GM21717 (cell line): ENCODE measurements around the gene GPC3.
"Not testable (repeated sequence)": the region's sequence is repeated elsewhere in the genome, so short reads cannot be mapped to it uniquely, and the experiment has no call there.

Experiments used
- ATAC-seq: cut with Tn5 transposase; IDR thresholded peaks from one replicate; pipeline ENCODE4 v1.9.1; 2021; ENCODE audit warnings: mild to moderate bottlenecking, moderate library complexity; ENCODE audit not compliant: unreplicated experiment

GPC3 gene

DNA sequence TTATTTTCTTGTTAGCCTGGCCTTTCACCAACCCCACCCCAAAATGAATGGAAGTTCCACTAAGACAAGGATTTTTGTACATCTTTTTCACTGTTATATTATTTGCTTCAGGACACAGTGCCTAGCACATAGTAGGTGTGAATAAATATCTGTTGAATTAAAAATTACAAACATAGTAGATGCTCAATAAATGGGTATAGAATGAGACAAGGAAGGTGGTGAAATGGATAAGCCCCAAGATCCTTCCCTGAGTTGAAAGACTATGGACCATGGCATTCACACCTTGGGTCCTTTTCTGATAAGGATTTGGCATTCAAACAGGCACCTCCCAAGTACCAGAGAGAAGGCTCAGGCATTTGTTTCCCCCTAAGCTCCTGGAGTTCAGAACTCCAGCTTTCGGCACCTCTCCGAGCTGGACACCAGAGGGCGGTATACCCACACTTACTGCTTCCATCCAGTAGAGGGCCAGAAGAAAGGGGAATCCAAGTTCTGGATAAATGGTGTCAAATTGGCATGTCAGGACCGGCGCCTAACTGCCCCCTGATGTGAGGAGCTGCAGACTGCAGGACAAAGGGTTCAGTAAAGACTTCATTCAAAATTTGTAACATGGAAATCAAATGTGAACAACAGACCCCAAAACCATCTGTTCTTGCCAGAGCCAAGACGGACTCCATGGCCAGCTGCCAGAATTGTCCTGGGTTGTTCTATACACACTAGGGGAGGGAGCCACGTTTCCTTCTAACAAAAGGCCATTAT lies 193.0 kb downstream of the GPC3 start:
- ATAC-seq, result peak; percentile 93

- no peak for ATAC-seq
These were observed 195.6 kb downstream of the GPC3 start for GRCh38 chrX:133789829-133790228.

- ATAC-seq, result no peak
These were observed 199.0 kb downstream of the GPC3 start for GRCh38 chrX:133786382-133786781.

- peak; percentile 88 for ATAC-seq
These were observed 202.1 kb downstream of the GPC3 start for GRCh38 chrX:133783274-133783673.

DNA sequence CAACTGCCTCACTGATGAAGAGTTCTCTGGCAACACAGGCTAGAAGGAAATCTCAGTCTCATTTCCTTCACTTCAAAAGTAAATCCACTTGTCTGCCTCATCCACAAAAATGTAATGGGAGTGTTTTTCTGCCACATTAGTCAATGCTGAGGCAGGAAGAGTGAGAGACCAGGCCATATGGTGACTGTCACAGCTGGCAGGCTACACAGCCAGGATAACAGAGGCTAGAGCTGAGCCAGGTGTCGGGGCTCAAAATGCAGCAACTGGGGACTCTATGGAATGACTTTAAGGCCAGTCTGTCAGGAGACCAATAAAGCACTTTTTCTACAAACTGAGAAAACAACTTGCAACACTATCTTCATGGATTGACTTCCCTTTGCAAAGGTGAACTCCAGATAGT lies 204.2 kb downstream of the GPC3 start:
- ATAC-seq, result no peak

- ATAC-seq, result no peak
These were observed 209.3 kb downstream of the GPC3 start for GRCh38 chrX:133776072-133776471.

DNA sequence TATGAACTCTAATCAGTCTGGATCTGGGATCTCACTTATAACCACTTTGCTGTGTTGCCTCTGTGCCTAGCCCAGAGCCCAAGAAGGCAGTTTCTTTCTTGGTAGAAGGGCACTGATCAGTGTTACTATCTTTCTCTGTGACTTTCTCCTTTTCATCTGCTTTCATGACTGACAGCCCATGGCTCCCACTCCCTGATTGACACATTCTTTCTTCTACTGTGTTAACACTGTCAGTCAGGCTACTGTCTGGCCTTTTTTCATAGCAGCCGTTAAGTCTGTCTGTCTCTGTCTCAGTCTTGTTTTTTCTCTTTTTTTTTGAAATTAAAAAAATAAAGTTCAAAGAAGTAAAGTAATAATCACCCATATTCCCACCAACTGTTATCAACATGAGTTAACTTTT lies 210.6 kb downstream of the GPC3 start:
- no peak for ATAC-seq

DNA sequence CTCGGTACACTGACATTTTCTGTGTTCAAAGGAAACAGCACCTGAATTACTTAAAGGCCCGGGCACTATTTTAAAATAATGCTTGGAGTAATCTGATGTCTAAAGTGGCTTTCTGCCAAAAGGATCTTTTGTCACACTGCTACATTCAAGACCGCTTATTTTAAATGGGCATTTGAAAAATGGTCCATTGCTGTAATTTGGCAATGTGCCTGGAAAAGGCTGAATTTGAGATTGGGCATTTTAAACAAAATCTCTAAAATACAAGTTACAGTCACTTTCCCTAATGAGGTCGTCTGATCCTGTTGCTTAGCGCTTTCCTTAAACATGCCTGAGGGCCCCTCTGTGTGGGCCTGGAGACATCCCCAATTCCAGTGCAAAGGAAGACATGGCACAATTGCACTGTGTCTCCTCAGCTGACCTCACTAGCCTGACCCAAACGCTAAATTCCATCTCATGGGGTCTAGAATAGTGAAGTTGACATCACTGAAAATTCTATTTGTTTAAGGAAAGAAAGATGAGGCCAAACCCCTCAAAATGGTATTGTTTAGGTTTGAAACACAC lies 214.2 kb downstream of the GPC3 start:
- no peak for ATAC-seq

DNA sequence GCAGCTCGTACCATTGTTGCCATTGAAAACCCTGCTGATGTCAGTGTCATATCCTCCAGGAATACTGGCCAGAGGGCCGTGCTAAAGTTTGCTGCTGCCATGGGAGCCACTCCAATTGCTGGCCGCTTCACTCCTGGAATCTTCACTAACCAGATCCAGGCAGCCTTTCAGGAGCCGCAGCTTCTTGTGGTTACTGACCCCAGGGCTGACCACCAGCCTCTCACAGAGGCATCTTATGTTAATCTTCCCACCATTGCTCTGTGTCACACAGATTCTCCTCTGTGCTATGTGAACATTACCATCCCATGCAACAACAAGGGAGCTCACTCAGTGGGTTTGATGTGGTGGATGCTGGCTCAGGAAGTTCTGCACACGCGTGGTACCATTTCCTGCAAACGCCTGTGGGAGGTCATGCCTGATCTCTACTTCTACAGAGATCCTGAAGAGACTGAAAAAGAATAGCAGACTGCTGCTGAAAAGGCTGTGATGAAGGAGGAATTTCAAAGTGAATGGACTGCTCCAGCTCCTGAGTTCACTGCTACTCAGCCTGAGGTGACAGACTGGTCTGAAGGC lies 222.3 kb downstream of the GPC3 start:
- ATAC-seq, result not testable (repeated sequence)

DNA sequence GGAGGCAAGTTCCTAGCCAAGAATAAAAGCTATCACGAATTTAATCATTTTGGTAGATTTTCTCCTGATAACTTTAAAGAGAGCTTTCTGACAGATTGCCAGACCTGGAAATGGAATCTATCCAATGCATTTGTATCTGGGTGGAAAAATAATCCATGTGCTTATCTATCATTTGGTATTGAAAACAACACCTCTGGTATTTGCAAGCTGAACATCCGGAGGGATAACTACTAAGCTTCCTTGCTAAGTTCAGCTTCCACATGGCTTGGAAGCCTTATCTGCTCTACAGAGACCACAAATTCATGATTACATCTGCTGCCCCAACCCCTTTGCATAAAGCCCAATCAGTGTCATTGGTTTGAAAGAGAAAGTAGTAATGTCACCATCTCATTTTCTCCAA lies 230.7 kb downstream of the GPC3 start:
- no peak for ATAC-seq

GRCh38 chrX:133749951-133750350 lies 235.4 kb downstream of the GPC3 start:
- no peak for ATAC-seq

DNA sequence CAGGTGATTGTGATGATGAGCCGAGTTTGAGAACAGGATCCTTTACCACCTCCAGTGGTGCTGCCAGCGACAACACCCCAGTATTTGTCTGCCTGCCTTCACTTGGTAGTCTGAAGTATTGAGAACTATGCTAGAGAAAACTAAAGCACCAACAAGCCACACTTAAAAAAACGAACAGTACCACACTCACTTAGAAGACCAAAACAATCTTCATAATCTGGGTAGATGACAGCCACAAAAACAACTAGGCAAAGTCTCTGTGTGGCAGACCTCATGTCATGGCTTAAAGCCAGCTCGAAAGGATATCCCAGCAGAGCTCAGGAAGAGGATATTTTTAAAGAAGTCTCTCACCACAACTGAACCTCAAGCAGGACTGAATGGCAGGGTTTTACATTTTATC lies 236.0 kb downstream of the GPC3 start:
- ATAC-seq, result no peak

DNA sequence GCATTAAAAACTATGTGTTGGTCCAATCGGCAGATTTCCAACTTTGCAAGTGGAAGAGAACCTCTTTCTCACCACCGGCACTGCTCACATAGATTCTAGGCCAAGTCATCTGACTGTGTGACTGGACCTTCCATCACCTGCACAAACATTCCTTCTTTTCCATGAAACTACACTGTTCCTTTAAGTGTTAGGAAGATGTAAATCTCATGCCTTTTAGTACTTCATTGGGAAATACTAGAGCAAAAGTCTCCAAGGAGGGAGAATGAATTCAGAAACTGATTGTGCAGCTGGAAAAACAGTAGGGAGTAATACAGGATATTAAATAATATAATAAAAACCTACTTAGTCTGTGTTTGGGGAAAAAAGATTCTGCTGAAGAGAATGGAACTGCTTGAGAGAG lies 238.2 kb downstream of the GPC3 start:
- ATAC-seq, result no peak

DNA sequence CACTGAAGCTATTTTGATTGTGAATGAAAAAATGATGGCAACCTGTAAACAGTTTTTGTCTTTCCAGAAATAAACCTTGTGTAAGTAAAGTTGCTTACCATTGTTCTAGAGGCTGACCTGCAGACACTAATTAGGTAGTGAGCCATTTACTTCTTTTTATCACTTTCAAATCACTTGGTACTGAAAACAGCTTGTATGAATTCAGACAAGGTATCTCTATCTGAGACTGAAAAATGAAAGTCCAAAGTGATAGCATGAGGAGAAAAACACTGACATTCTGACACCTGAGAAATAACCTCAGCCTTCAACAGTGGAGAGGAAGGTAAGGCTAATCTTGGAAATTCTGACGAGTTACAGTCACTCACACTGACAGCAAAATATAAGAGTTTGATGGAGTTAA lies 238.8 kb downstream of the GPC3 start:
- ATAC-seq, result peak; percentile 58

DNA sequence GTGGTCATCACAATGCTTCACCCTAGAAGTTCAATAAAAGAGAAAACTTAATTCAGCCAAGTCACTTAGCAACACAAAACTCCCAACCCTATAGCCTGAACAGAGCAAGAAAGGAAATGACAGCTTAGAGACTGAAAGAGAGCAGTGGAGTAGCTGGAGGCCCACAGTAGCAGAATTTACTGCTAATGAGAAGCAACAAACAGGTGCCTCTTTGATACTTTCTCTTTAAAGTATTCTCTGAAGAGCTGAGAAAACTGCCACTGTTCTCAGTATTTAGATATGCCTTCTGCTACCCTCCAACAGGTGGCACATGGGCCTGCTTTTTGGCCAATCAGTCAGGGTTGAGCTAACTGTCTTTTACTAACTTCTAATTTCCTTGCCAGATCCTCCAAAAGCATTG lies 240.0 kb downstream of the GPC3 start:
- peak; percentile 79 for ATAC-seq

- ATAC-seq, result no peak
These were observed 242.6 kb downstream of the GPC3 start for GRCh38 chrX:133742602-133743305.

- no peak for ATAC-seq
These were observed 244.1 kb downstream of the GPC3 start for GRCh38 chrX:133741303-133741702.

DNA sequence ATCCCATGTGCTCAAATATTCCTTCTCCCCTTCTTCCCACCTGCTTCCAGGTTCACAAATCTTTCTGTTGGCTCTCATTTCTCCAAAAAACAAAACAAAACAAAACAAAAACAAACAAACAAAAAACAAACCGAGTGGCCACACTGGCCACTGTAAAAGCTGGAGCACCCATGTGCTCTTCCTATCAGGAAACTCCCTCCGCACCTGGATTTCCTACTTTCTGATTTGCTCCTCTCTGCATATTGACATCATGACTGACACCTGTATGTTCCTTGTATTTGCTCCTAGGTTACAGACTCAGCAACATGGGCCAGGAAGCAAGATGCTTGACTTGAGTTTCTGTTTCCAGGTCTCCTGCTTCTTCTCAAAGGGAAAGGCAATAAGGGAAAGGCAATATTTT lies 258.8 kb downstream of the GPC3 start:
- no peak for ATAC-seq

DNA sequence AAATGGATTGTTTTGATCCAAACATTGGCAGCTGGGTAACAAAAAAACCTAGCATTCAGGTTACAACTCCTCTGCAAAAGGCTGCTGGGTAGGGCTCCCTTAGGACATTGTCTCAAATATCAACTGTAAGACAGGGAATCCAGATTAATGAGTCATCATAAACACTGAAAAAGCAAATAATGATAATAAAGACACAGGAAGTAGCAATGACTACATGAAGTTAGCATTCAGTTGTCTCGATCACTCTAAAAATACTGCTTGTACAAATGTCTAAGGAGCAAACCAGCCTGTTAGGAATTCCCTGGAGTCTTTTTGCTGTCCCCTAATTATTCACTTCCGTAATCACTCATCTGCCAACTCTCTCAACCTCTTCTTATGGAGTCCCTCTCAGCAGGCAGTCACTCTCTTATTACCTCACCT lies 259.2 kb downstream of the GPC3 start:
- ATAC-seq, result no peak

DNA sequence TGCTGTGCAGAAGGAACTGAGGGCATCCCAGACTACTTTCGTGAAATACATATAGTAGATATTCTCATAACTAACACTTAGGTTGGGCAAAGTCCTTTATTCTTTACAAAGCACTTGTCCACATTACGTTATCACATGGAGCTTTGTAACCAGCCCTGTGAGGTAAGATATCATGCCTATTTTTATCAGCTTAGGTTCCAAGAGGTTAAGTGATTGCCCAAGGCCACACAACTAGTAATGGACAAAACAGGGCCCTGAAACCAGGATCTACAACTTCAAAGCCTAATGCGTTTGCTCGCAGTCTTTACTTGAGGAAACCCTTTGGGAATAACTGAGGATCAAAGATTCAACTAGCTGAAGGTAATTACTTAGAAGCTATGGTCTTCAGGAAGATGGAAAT lies 261.5 kb downstream of the GPC3 start:
- no peak for ATAC-seq

- ATAC-seq, result no peak
These were observed 262.6 kb downstream of the GPC3 start for GRCh38 chrX:133722756-133723155.

GRCh38 chrX:133720269-133720668 lies 265.1 kb downstream of the GPC3 start:
- not testable (repeated sequence) for ATAC-seq
